ENCODE data around the gene TNIK. TPM values are rescaled to one million over a fixed set of nuclear protein-coding genes. Genes with fewer than 3 reads are reported as not detected.

TNIK gene
- total RNA-seq, 4 donors from 2014 or later, result 32.9 to 52.0 (median 40.2) TPM

- Histone ChIP-seq H3K36me3 (peaks cover 0 to 30% (median 4%) of the 10 kb centered on the region in 4 donors), H3K27ac (no peak overlapping the region), H3K27me3 (no peaks in the 10 kb centered on the region), H3K4me3 (no peak overlapping the region), H3K9me3 (no peaks in the 10 kb centered on the region), H3K4me1 (no peaks in the 10 kb centered on the region)
- TF ChIP-seq EP300 (IDR thresholded peaks at IDR 0.05; ENCODE audit: low read depth), result no peak
- TF ChIP-seq, protein P1, sequence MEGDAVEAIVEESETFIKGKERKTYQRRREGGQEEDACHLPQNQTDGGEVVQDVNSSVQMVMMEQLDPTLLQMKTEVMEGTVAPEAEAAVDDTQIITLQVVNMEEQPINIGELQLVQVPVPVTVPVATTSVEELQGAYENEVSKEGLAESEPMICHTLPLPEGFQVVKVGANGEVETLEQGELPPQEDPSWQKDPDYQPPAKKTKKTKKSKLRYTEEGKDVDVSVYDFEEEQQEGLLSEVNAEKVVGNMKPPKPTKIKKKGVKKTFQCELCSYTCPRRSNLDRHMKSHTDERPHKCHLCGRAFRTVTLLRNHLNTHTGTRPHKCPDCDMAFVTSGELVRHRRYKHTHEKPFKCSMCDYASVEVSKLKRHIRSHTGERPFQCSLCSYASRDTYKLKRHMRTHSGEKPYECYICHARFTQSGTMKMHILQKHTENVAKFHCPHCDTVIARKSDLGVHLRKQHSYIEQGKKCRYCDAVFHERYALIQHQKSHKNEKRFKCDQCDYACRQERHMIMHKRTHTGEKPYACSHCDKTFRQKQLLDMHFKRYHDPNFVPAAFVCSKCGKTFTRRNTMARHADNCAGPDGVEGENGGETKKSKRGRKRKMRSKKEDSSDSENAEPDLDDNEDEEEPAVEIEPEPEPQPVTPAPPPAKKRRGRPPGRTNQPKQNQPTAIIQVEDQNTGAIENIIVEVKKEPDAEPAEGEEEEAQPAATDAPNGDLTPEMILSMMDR (IDR thresholded peaks at IDR 0.05), result no peak
- no peak for TF ChIP-seq POLR2A (IDR thresholded peaks at IDR 0.05)
- TF ChIP-seq POLR2AphosphoS5 (IDR thresholded peaks at IDR 0.05), result no peak
- DNase-seq, result no peak
- in situ Hi-C loops (cut with MboI; ENCODE audit: low pct_ligation_motif_present in 1 of 4, low pct_unique_long_range_greater_than_20kb in 1 of 4, low sequenced_read_pairs in 3 of 4) (no loop called here), intact Hi-C loops (cut with DNase I; ENCODE audit: low total_unique reads) (no loop called here)
- WGBS, 2 donors (ENCODE audit: low coverage in 1 of 2), result 73 to 83% methylated on average over 2 to 4 of the region's 4 CpGs
Observed at GRCh38 chr3:171108066-171108465, 352.1 kb downstream of the TNIK start.

- H3K36me3 ChIP-seq, result peaks cover 0 to 4% (median under 1%) of the 10 kb centered on the region in 4 donors
- no peaks in the 10 kb centered on the region for H3K27me3 ChIP-seq
- H3K4me1 ChIP-seq, result no peaks in the 10 kb centered on the region
- no peaks in the 10 kb centered on the region for H3K9me3 ChIP-seq
- WGBS, 2 donors (ENCODE audit: low coverage in 1 of 2), result 88 to 100% methylated on average over 1 of the region's 1 CpG
- no peak overlapping the region for H3K27ac ChIP-seq
- in situ Hi-C loops (cut with MboI; ENCODE audit: low pct_ligation_motif_present in 1 of 4, low pct_unique_long_range_greater_than_20kb in 1 of 4, low sequenced_read_pairs in 3 of 4) (no loop called here), intact Hi-C loops (cut with DNase I; ENCODE audit: low total_unique reads) (no loop called here)
- no peak overlapping the region for H3K4me3 ChIP-seq
- TF ChIP-seq, protein P1 (IDR thresholded peaks at IDR 0.05), result no peak
- TF ChIP-seq POLR2AphosphoS5 (IDR thresholded peaks at IDR 0.05) (no peak), POLR2A (IDR thresholded peaks at IDR 0.05) (no peak), EP300 (IDR thresholded peaks at IDR 0.05; ENCODE audit: low read depth) (no peak)
- no peak for DNase-seq
Observed at GRCh38 chr3:171103185-171103584, 357.0 kb downstream of the TNIK start.

GRCh38 chr3:171101982-171102641 lies 358.1 kb downstream of the TNIK start:
- in situ Hi-C loops (cut with MboI; ENCODE audit: low pct_ligation_motif_present in 1 of 4, low pct_unique_long_range_greater_than_20kb in 1 of 4, low sequenced_read_pairs in 3 of 4) (no loop called here), intact Hi-C loops (cut with DNase I; ENCODE audit: low total_unique reads) (no loop called here)
- no peak overlapping the region for H3K4me3 ChIP-seq
- H3K4me1 ChIP-seq, result no peaks in the 10 kb centered on the region
- no peaks in the 10 kb centered on the region for H3K27me3 ChIP-seq
- no peaks in the 10 kb centered on the region for H3K9me3 ChIP-seq
- 79 to 98% methylated on average over 2 of the region's 2 CpGs for WGBS, 2 donors (ENCODE audit: low coverage in 1 of 2)
- TF ChIP-seq POLR2A (IDR thresholded peaks at IDR 0.05), result no peak
- no peak for TF ChIP-seq EP300 (IDR thresholded peaks at IDR 0.05; ENCODE audit: low read depth)
- TF ChIP-seq, protein P1 (IDR thresholded peaks at IDR 0.05), result no peak
- no peak for TF ChIP-seq POLR2AphosphoS5 (IDR thresholded peaks at IDR 0.05)
- H3K27ac ChIP-seq, result no peak overlapping the region
- no peak for DNase-seq
- peaks cover 0 to 2% (median 0%) of the 10 kb centered on the region in 4 donors for H3K36me3 ChIP-seq

GRCh38 chr3:171099911-171100310 lies 360.3 kb downstream of the TNIK start:
- 76 to 90% methylated on average over 1 of the region's 1 CpG for WGBS, 2 donors (ENCODE audit: low coverage in 1 of 2)
- no peak for DNase-seq
- Histone ChIP-seq H3K36me3 (peaks cover 0 to 3% (median under 1%) of the 10 kb centered on the region in 4 donors), H3K27me3 (no peaks in the 10 kb centered on the region), H3K4me3 (no peak overlapping the region), H3K27ac (no peak overlapping the region), H3K4me1 (no peaks in the 10 kb centered on the region), H3K9me3 (no peaks in the 10 kb centered on the region)
- TF ChIP-seq, protein P1 (IDR thresholded peaks at IDR 0.05), result no peak
- no peak for TF ChIP-seq POLR2A (IDR thresholded peaks at IDR 0.05)
- intact Hi-C loops (cut with DNase I; ENCODE audit: low total_unique reads) (no loop called here), in situ Hi-C loops (cut with MboI; ENCODE audit: low pct_ligation_motif_present in 1 of 4, low pct_unique_long_range_greater_than_20kb in 1 of 4, low sequenced_read_pairs in 3 of 4) (no loop called here)
